Measurements from ENCODE around the gene SLC25A21.

Gene SLC25A21

DNA sequence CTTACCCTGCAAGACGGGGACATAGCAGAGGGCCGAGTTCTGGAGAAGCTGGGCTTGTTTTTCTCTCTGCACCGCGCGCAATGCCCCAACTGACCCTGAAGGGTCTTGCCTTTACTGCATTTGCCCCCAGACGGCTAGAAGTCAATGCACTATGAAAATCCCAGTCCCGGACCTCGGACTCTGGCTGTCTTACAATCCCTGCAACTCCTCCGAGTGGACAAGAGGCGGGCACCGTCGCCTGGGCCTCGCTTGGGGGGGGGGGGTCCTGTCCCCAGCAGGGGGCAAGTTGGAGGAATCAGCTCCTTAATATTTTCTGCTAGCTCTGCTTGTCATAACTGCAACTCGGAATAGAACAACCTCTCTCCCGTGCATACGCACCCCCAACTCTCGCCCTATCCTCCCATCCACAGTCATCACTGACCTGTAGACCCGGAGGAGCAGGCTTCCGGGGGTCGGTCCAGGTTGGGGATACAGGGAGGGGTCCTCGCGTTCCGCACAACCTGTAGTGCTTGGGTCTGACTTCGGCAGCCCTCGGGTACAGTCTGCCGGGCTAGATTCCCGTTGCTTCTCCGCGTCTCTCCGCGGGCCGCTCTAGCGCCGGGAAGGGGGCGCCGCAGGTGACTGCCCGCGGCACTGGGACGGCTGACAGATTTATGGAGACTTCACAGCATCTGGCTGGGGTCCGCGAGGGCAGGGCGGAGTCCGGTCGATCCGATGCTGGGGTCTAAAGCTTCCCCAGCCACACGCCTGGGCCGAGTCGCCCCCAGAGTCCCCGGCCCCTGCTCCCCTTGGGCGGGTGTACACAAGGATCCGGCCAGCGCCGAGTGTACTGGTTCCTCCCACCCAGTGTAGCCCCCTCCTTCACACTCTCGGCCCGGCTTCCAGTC is 514.0 kb downstream of the SLC25A21 start:
- DNase-seq: no peak

GRCh38 chr14:36657399-36658122 is 514.8 kb downstream of the SLC25A21 start:
- DNase-seq: no peak

- DNase-seq: no peak
Observed at GRCh38 chr14:36656687-36657398, 515.6 kb downstream of the SLC25A21 start.

GRCh38 chr14:36655963-36656686 is 516.3 kb downstream of the SLC25A21 start:
- no peak for DNase-seq

DNA sequence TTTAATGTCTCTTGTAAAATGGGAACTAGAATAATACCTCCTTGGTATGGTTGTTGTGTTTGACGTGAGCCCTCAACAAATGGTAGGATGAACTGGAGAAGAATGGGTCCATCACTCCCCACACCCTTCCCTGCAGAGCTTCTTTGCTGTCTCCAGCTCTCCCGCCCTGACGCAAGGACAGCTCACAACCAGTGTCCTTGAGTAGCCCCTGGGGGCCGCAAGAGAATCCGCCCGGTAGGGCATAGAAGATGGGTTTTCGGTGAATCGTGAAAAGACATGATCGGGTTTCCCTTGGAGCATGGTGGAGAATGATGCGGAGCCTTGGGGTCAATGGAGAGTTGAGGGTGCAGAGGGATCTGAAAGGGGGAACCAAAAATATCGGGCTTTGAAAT is 516.8 kb downstream of the SLC25A21 start:
- no peak for DNase-seq

- DNase-seq: no peak
Observed at GRCh38 chr14:36654794-36655381, 517.5 kb downstream of the SLC25A21 start.

DNA sequence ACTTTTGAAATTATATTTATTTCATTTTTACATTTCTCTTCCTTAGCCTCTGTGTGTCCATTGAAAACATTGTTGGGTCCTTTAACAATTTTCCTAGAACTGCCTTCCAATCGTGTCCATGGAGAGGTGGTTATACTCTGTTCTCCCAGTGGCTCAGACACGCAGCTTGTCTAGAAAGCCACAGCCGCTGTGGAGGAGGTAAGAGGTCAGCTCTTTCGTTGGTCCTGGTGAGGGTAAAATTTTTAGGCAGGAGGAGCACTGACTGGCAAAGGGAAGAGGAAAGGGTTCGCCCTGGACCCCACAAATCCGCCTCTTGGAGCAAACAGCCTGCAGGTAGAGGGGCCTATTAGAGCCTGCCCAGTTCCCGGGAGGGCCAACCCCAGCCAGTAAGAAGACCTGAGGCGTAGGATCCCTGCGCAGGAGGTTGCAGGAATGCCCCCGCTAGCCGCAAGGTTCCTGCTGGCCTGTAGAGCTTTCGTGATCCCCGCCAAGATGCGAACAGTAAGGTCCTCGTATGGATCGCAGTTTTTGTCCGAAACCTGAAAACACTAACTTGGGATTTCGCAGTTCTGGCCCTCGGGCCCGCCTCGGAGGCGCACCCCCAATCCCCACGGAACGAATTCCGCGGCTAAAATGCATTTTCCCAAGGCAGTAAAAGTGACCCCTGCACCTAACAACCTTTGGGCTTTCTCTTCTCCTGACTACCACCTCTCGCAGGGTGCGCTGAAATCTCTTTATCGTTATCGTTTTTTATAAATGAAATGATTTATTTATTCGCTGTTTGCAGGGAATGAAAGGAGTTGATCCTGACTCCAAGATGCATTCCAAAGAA is 518.2 kb downstream of the SLC25A21 start:
- no peak for DNase-seq

- DNase-seq: no peak
Observed at GRCh38 chr14:36653413-36653812, 519.0 kb downstream of the SLC25A21 start.

DNA sequence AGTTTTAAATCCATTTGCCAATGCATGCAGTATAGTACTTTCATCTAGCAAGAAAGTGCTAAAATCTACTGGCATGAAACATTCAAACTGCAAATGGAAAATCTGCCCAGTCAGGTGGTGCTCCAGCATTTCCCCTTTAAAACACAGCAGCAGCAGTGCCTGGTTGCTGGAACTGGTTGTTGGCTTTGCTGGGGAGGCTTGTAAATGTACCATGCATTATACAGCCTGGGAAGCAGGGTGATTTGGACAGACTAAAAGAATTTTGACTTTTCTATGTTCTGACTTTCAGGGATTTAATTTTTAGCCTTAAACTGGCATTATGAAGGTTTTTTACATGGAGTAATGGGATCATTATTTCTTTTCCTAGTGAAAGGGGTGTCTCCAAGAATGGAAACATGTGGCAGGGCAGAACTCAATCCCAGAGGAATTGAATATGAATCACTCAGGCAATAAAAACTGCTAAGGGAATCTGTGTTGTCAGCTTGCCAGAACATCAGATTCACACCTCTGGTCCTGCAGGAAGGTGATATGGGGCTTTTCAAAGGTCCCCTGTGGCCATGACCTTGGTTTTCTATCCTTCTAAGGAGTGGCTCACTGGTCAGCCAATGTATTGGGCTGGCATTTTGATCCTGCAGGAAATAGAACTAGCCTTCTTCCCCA is 519.7 kb downstream of the SLC25A21 start:
- DNase-seq: peak; percentile 90

DNA sequence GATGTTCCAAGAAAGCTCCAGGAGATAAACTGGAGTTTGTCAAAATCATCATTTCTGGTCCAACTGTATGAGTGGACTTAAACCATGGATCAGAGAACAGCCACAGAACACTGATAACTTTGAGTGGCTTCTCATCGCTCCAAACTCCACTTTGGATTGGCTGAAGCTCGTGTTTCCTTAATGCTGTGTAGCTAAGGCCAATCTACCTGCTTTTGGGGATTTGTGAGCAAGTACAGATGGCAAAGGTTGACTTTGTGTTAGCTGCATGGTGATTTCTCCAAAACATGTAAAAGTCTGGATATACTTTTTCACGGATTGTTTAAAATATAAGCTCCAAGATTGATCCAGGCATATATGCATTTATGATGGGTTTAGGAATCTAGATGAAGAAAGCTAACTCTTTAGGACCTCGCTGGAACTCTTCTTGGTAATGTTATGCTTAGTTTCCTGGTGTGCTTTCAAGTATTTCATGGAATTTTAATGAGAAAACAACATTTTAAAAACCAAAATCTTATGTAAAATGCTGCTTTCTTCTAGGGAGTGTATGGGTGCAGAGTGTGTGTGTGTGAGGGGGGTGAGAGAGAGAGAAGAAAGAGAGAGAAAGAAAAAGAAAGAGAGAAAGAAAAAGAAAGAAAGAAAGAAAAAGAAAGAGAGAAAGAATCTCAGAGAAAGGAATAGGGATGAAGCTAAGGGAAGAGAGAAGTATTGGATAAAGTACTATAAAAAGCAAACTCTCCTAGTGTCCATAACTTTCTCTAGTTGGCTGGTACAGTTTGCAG is 522.3 kb downstream of the SLC25A21 start:
- DNase-seq: no peak

- peak; percentile 78 for DNase-seq
Observed at GRCh38 chr14:36647824-36648753, 524.3 kb downstream of the SLC25A21 start.

DNA sequence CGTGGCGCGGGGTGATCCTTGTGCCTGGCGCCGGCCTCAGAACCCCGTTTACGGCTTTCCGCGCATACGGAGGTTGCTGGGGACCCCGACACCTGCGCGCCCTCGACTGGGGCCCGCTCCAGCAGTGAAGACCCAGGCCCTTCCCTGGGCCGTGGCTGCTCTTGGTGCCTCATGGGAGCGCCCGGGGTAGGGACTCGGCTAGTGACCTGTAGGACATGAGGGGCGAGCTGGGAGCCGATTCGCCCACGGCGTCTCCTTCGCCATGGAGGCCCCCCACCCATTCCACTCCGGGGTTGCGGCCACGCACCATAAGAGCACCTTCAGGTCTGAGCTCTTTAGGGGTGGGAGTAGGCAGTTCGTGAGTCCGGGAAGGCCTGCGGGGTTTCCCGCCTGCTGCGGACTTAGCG is 525.0 kb downstream of the SLC25A21 start:
- no peak for DNase-seq

- no peak for DNase-seq
Observed at GRCh38 chr14:36646664-36647416, 525.6 kb downstream of the SLC25A21 start.

DNA sequence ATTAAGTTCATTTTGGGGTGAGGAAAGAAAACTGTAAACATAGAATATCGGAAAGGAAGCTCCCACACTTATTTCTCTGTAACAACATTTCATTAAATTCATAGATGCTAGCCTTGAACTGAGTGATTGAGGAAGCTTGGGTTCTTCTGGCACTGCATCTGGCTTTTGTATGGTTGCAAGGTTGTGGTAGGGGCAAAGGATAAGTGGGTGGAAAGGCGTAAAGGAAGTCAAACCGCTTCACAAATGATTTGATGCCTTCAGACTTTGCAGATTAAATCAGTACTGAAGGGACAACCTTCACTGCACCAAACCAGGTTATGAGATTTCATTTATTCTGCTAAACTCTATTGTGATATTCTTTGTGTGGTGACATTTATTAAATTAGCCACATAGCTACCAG is 538.8 kb downstream of the SLC25A21 start:
- no peak for DNase-seq
